Testis (tissue), 3 donors: Measurements from ENCODE around the gene PLXNB1. TPM values are rescaled to one million over a fixed set of nuclear protein-coding genes. Genes with fewer than 3 reads are reported as not detected.

ENCODE experiments used
- DNase-seq: peaks from one replicate; pipeline ENCODE4 v3.0.0-alpha.2; 2019
- H3K27ac ChIP-seq, 2 donors: fragments of 200-600 bp; sonication (generic); one replicate each; pipeline ENCODE4 v1.5.1; 2019
- H3K27me3 ChIP-seq: fragments of 200-600 bp; sonication (generic); one replicate; pipeline ENCODE4 v1.5.1; 2019
- H3K36me3 ChIP-seq: fragments of 200-600 bp; sonication (generic); one replicate; pipeline ENCODE4 v1.5.1; 2017; ENCODE audit warnings: low read depth; ENCODE audit errors: missing control alignments
- H3K4me1 ChIP-seq: fragments of 200-600 bp; sonication (generic); one replicate; pipeline ENCODE4 v1.5.1; 2019
- H3K4me3 ChIP-seq, 2 donors: fragments of 200-600 bp; sonication (generic); one replicate each; pipeline ENCODE4 v1.5.1; 2017 to 2019
- H3K9me3 ChIP-seq: fragments of 200-600 bp; sonication (generic); one replicate; pipeline ENCODE4 v1.5.1; 2017
- POLR2A ChIP-seq: fragments of 450-650 bp; IDR thresholded peaks from one replicate; pipeline ENCODE4 v1.6.1; 2017; ENCODE audit warnings: antibody characterized with exemption, mild to moderate bottlenecking, moderate library complexity
- WGBS, 2 donors: methylation state at CpG; one replicate each; pipeline ENCODE4 v1.1.5; 2018; 5-methylcytosine and 5-hydroxymethylcytosine counted together
- intact Hi-C: fragments of 100-400 bp; cut with DNase I; formaldehyde crosslinking; loops from one replicate; pipeline ENCODE4 v1.15.1; 2023; ENCODE audit warnings: low total_unique reads
- polyA plus RNA-seq: library from polyadenylated mRNA; stranded (reverse); fragments of 350-450 nt; fragmentation: Illumina TruSeq; extraction: RNeasy Lipid Tissue Mini Kit (QIAGEN cat#74804); gene quantifications from one replicate; pipeline ENCODE4 v1.2.3, GENCODE V29; 2014; ENCODE audit warnings: low read depth, low replicate concordance; ENCODE audit not compliant: insufficient read depth
- total RNA-seq, 2 donors: library from RNA; depleted of rRNA; stranded (reverse); fragments of >200 nt; gene quantifications; one replicate each; pipeline ENCODE4 v1.2.3, GENCODE V29; 2016
- TF ChIP-seq, protein P1 (sequence below), 3 experiments: fragments of 450-650 bp in 2 of 3; fragments of 200-600 bp in 1 of 3; sonication (generic) in 1 of 3; IDR thresholded peaks; one replicate each; pipeline ENCODE4 v1.5.1; 2016 to 2019; ENCODE audit warnings: antibody characterized with exemption in 3 of 3, mild to moderate bottlenecking in 2 of 3, moderate library complexity in 1 of 3

The PLXNB1 gene
- total and polyA plus RNA-seq, 3 donors from 2014 or later = 41.5 to 79.2 (median 70.2) TPM

- H3K36me3 ChIP-seq = no peaks in the 10 kb centered on the region
- no peak overlapping the region for H3K27ac ChIP-seq
- 85 to 86% methylated on average over 8 of the region's 8 CpGs for WGBS, 2 donors
- DNase-seq = no peak
- no peaks in the 10 kb centered on the region for H3K27me3 ChIP-seq
- intact Hi-C loops = no loop called here
- no peak for TF ChIP-seq POLR2A
- TF ChIP-seq, protein P1, sequence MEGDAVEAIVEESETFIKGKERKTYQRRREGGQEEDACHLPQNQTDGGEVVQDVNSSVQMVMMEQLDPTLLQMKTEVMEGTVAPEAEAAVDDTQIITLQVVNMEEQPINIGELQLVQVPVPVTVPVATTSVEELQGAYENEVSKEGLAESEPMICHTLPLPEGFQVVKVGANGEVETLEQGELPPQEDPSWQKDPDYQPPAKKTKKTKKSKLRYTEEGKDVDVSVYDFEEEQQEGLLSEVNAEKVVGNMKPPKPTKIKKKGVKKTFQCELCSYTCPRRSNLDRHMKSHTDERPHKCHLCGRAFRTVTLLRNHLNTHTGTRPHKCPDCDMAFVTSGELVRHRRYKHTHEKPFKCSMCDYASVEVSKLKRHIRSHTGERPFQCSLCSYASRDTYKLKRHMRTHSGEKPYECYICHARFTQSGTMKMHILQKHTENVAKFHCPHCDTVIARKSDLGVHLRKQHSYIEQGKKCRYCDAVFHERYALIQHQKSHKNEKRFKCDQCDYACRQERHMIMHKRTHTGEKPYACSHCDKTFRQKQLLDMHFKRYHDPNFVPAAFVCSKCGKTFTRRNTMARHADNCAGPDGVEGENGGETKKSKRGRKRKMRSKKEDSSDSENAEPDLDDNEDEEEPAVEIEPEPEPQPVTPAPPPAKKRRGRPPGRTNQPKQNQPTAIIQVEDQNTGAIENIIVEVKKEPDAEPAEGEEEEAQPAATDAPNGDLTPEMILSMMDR (IDR thresholded peaks at IDR 0.05) = no peak
- H3K9me3 ChIP-seq = no peaks in the 10 kb centered on the region
- no peaks in the 10 kb centered on the region for H3K4me1 ChIP-seq
- no peak overlapping the region for H3K4me3 ChIP-seq
Measured at GRCh38 chr3:48413086-48413485, 16.8 kb downstream of the PLXNB1 start.

GRCh38 chr3:48412375-48413001 is 17.4 kb downstream of the PLXNB1 start:
- intact Hi-C loops = no loop called here
- Histone ChIP-seq H3K9me3 (no peaks in the 10 kb centered on the region), H3K4me1 (no peaks in the 10 kb centered on the region), H3K27ac (no peak overlapping the region), H3K4me3 (no peak overlapping the region), H3K36me3 (no peaks in the 10 kb centered on the region), H3K27me3 (no peaks in the 10 kb centered on the region)
- 93 to 95% methylated on average over 15 to 19 of the region's 19 CpGs for WGBS, 2 donors
- DNase-seq = no peak
- TF ChIP-seq, protein P1 (IDR thresholded peaks at IDR 0.05) = no peak
- no peak for TF ChIP-seq POLR2A

- H3K4me3 ChIP-seq = no peak overlapping the region
- H3K36me3 ChIP-seq = no peaks in the 10 kb centered on the region
- no peak for TF ChIP-seq POLR2A
- TF ChIP-seq, protein P1 (IDR thresholded peaks at IDR 0.05) = no peak
- H3K27me3 ChIP-seq = no peaks in the 10 kb centered on the region
- intact Hi-C loops = no loop called here
- no peaks in the 10 kb centered on the region for H3K4me1 ChIP-seq
- WGBS, 2 donors = 91 to 98% methylated on average over 7 to 11 of the region's 11 CpGs
- DNase-seq = no peak
- no peak overlapping the region for H3K27ac ChIP-seq
- H3K9me3 ChIP-seq = no peaks in the 10 kb centered on the region
Measured at GRCh38 chr3:48411606-48412374, 18.1 kb downstream of the PLXNB1 start.

DNA sequence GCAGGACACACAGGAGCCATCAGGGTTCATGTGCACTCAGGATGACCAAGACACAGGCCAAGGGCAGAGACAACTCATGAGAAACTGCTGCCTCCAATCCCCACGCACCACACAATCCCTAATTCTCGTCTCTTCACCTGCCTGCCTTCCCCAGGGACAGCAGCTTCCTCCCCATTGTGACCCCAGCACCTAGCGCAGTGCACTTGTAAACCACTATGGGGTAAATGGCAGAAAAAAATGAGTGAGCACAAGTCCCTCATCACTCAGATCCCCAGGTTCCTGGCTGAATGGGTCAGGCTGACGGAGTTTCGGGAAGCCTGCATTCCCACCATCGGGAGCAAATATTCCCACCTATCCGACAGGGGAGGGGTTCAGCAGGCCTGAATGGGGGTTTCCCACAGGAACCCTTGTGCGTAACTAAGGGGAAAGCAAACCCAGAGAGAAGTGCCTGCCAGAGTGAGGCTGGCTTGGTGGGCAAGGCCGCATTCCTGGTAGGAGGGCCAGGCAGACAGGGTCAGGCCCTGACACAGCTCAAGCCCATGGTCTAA is 18.8 kb downstream of the PLXNB1 start:
- Histone ChIP-seq H3K36me3 (no peaks in the 10 kb centered on the region), H3K27ac (no peak overlapping the region), H3K4me3 (no peak overlapping the region), H3K4me1 (no peaks in the 10 kb centered on the region), H3K9me3 (no peaks in the 10 kb centered on the region), H3K27me3 (no peaks in the 10 kb centered on the region)
- 97 to 98% methylated on average over 7 to 9 of the region's 9 CpGs for WGBS, 2 donors
- intact Hi-C loops = no loop called here
- no peak for DNase-seq
- TF ChIP-seq POLR2A = no peak
- TF ChIP-seq, protein P1 (IDR thresholded peaks at IDR 0.05) = no peak
